Measurements from ENCODE around the gene TOP3B. TPM values are rescaled to one million over a fixed set of nuclear protein-coding genes. Genes with fewer than 3 reads are reported as not detected.

The TOP3B gene
- total and polyA plus RNA-seq, 9 of the 15 experiments (the other 6 are each of a cell fraction or from before 2014, with no cell fraction given), result 3.0 to 188 (median 112) TPM

DNA sequence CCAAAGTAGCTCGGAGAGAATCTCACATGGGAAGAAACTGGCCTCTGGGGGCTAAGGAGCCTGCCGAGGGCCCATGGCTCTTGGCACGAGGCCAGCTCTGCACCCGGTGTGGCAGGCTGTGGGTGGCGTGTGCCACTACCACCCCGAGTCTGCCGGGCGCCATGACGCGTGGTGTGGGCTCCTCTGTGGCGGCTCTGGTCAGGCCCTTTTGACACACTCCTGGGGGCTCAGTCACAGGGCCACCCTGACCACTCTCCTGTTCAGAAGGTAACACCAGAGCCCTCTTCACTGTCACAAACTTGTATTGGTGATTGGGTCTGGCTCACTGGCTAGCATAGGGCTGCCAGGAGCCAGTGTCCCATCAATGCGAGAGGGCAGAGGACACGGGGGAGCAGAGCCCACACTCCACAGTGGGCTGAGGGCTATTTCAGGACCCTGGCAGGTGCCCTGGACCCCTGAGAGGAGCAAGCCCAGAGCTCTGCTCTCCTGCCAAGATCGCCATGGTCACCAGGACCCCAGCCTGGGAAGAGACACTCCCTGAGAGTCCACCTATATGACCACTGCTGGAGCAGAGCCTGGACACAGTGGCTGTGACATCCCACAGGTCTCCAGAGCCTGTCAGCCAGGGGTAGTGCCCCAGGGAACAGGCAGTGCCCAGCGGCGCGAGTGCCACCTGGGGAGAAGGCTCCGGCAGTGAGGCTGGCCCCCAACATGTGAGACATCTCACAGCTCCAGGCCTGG lies 21.3 kb downstream of the TOP3B start (continued):
- TF ChIP-seq, protein P1, sequence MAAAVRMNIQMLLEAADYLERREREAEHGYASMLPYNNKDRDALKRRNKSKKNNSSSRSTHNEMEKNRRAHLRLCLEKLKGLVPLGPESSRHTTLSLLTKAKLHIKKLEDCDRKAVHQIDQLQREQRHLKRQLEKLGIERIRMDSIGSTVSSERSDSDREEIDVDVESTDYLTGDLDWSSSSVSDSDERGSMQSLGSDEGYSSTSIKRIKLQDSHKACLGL (CRISPR knock-in tag; IDR thresholded peaks at IDR 0.05; ENCODE audit: borderline replicate concordance, poor library complexity, severe bottlenecking), result no peak
- TF ChIP-seq MCM3 (IDR thresholded peaks at IDR 0.05), result no peak
- peak; percentile 20 for TF ChIP-seq CHD1 (IDR thresholded peaks at IDR 0.05; ENCODE audit: low read length)
- no peak for TF ChIP-seq ZNF589 (CRISPR knock-in tag; IDR thresholded peaks at IDR 0.05; ENCODE audit: low read depth)
- TF ChIP-seq ZNF274 (IDR thresholded peaks at IDR 0.05; ENCODE audit: borderline replicate concordance, low read depth, low read length), result no peak
- 0 out of 2 replicates have a peak, but pooled peaks have one; percentile 59 for TF ChIP-seq NR4A1 (CRISPR knock-in tag; IDR thresholded peaks at IDR 0.05)
- TF ChIP-seq NR4A1 (tag; IDR thresholded peaks at IDR 0.05), result no peak
- TF ChIP-seq ZNF146 (CRISPR knock-in tag; IDR thresholded peaks at IDR 0.05; ENCODE audit: unreplicated experiment), result peak; percentile 7
- TF ChIP-seq TAF9B (IDR thresholded peaks at IDR 0.05; ENCODE audit: partially characterized antibody), result no peak
- TF ChIP-seq SMAD1 (IDR thresholded peaks at IDR 0.05; ENCODE audit: low read depth, low read length, partially characterized antibody), result peak; percentile 44
- TF ChIP-seq, protein P2, sequence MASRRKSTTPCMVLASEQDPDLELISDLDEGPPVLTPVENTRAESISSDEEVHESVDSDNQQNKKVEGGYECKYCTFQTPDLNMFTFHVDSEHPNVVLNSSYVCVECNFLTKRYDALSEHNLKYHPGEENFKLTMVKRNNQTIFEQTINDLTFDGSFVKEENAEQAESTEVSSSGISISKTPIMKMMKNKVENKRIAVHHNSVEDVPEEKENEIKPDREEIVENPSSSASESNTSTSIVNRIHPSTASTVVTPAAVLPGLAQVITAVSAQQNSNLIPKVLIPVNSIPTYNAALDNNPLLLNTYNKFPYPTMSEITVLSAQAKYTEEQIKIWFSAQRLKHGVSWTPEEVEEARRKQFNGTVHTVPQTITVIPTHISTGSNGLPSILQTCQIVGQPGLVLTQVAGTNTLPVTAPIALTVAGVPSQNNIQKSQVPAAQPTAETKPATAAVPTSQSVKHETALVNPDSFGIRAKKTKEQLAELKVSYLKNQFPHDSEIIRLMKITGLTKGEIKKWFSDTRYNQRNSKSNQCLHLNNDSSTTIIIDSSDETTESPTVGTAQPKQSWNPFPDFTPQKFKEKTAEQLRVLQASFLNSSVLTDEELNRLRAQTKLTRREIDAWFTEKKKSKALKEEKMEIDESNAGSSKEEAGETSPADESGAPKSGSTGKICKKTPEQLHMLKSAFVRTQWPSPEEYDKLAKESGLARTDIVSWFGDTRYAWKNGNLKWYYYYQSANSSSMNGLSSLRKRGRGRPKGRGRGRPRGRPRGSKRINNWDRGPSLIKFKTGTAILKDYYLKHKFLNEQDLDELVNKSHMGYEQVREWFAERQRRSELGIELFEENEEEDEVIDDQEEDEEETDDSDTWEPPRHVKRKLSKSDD (conservative IDR thresholded peaks at IDR 0.05; ENCODE audit: low read length), result no peak
- TF ChIP-seq CAMTA2 (CRISPR knock-in tag; conservative IDR thresholded peaks at IDR 0.05), result peak; percentile 88
- no peak for TF ChIP-seq ZFP30 (CRISPR knock-in tag; IDR thresholded peaks at IDR 0.05; ENCODE audit: borderline replicate concordance)
- TF ChIP-seq, protein P3, sequence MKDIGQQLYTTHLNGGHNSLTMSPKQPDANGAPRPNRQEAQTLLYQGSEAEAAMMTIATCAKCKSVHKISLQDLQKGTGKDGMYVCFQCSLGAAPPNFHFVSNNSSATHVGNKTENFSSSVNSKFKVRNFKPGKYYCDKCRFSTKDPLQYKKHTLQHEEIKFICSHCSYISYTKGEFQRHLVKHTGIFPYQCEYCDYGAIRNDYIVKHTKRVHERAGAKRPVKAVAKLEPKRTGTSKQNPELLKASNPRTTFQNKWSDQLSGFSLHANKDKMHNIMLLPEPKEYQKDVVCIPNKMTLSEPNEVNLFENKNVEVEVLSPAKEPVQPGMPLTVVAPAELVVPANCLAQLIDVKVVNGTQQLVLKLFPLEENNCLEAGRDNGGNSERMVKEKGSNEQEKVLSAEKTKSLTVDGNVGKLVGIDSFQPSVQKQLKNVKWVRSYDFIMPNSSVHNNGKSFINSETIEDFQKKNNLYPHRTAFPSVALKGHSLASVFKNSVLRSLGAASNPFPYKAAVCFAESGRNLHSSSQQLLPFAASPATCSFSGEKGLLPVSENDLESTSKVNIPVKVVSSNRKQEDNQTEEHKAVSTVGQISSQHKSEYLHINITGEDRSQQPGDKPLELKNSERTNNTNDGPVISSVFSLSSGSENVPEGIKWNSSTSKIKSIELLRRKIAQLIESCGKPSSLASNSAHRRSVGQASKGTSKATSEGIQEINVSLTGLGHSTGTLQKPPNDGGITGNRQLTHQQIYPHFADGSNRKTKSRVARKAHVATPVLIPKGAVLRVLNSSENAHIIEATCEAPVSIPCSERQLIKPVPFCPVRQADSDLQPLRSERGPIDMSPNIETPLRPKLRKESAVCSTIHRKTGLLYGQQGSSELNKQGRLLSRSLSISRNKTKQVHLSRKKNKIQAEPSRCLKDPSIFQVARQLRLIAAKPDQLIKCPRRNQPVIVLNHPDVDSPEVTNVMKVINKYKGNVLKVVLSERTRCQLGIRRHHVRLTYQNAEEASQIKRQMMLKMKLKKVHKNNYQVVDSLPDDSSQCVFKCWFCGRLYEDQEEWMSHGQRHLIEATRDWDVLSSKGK (CRISPR knock-in tag; IDR thresholded peaks at IDR 0.05), result no peak
- peak; percentile 78 for TF ChIP-seq POLR2G (IDR thresholded peaks at IDR 0.05; ENCODE audit: low read depth, low read length)
- no peak for TF ChIP-seq SREBF1 (IDR thresholded peaks at IDR 0.05; ENCODE audit: borderline replicate concordance, low read depth, low read length)
- peak; percentile 20 for TF ChIP-seq RBBP5 (IDR thresholded peaks at IDR 0.05; ENCODE audit: borderline replicate concordance, insufficient read depth, low read length, poor library complexity, severe bottlenecking)
- TF ChIP-seq, protein P4, sequence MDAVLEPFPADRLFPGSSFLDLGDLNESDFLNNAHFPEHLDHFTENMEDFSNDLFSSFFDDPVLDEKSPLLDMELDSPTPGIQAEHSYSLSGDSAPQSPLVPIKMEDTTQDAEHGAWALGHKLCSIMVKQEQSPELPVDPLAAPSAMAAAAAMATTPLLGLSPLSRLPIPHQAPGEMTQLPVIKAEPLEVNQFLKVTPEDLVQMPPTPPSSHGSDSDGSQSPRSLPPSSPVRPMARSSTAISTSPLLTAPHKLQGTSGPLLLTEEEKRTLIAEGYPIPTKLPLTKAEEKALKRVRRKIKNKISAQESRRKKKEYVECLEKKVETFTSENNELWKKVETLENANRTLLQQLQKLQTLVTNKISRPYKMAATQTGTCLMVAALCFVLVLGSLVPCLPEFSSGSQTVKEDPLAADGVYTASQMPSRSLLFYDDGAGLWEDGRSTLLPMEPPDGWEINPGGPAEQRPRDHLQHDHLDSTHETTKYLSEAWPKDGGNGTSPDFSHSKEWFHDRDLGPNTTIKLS (IDR thresholded peaks at IDR 0.05; ENCODE audit: borderline replicate concordance, low read depth), result no peak
- TF ChIP-seq STAT5A (IDR thresholded peaks at IDR 0.05; ENCODE audit: borderline replicate concordance, low read length), result no peak
